ENCODE data around the gene NOS2. TPM values are rescaled to one million over a fixed set of nuclear protein-coding genes. Genes with fewer than 3 reads are reported as not detected.
"Not testable (repeated sequence)": the region's sequence is repeated elsewhere in the genome, so short reads cannot be mapped to it uniquely, and the experiment has no call there.

NOS2 gene
- total RNA-seq, 1 donor from 2014 or later, result not detected

- Histone ChIP-seq H3K27me3 (no peaks in the 10 kb centered on the region), H3K4me1 (no peaks in the 10 kb centered on the region), H3K9me3 (no peaks in the 10 kb centered on the region), H3K36me3 (no peaks in the 10 kb centered on the region), H3K27ac (no peak overlapping the region), H3K4me3 (no peak overlapping the region)
- DNase-seq (ENCODE audit: low spot score in 2 of 2), result no peak
- TF ChIP-seq CTCF (IDR thresholded peaks at IDR 0.05), result no peak
- intact Hi-C loops (cut with DNase I), result no loop called here
Measured at GRCh38 chr17:27766438-27766837, 33.9 kb downstream of the NOS2 start.

GRCh38 chr17:27765353-27765752 lies 35.0 kb downstream of the NOS2 start:
- H3K4me3 ChIP-seq, result no peak overlapping the region
- no peaks in the 10 kb centered on the region for H3K4me1 ChIP-seq
- DNase-seq (ENCODE audit: low spot score in 2 of 2), result no peak
- H3K36me3 ChIP-seq, result no peaks in the 10 kb centered on the region
- no peak overlapping the region for H3K27ac ChIP-seq
- no peak for TF ChIP-seq CTCF (IDR thresholded peaks at IDR 0.05)
- intact Hi-C loops (cut with DNase I), result no loop called here
- H3K27me3 ChIP-seq, result no peaks in the 10 kb centered on the region
- H3K9me3 ChIP-seq, result no peaks in the 10 kb centered on the region

GRCh38 chr17:27764589-27764988 lies 35.7 kb downstream of the NOS2 start:
- no peak overlapping the region for H3K4me3 ChIP-seq
- DNase-seq (ENCODE audit: low spot score in 2 of 2), result no peak
- no peak for TF ChIP-seq CTCF (IDR thresholded peaks at IDR 0.05)
- no peaks in the 10 kb centered on the region for H3K9me3 ChIP-seq
- H3K27ac ChIP-seq, result no peak overlapping the region
- intact Hi-C loops (cut with DNase I), result no loop called here
- H3K4me1 ChIP-seq, result no peaks in the 10 kb centered on the region
- H3K36me3 ChIP-seq, result no peaks in the 10 kb centered on the region
- H3K27me3 ChIP-seq, result no peaks in the 10 kb centered on the region

GRCh38 chr17:27762527-27763305 lies 37.6 kb downstream of the NOS2 start:
- no peak overlapping the region for H3K27ac ChIP-seq
- no peak for TF ChIP-seq CTCF (IDR thresholded peaks at IDR 0.05)
- H3K4me3 ChIP-seq, result no peak overlapping the region
- no peak for DNase-seq (ENCODE audit: low spot score in 2 of 2)
- no peaks in the 10 kb centered on the region for H3K9me3 ChIP-seq
- H3K27me3 ChIP-seq, result no peaks in the 10 kb centered on the region
- H3K4me1 ChIP-seq, result no peaks in the 10 kb centered on the region
- intact Hi-C loops (cut with DNase I), result no loop called here
- no peaks in the 10 kb centered on the region for H3K36me3 ChIP-seq

- H3K4me3 ChIP-seq; H3K9me3 ChIP-seq; DNase-seq (ENCODE audit: low spot score in 2 of 2); H3K36me3 ChIP-seq; H3K27me3 ChIP-seq; H3K4me1 ChIP-seq; H3K27ac ChIP-seq: not testable (repeated sequence)
- intact Hi-C loops (cut with DNase I), result loop anchor here (1.0 kb wide), 1 partner anchor 119 kb away; no protein-coding TSS in a partner anchor
Measured at GRCh38 chr17:27760931-27761330, 39.4 kb downstream of the NOS2 start.

- Histone ChIP-seq H3K4me3 (no peak overlapping the region), H3K27ac (no peak overlapping the region), H3K36me3 (no peaks in the 10 kb centered on the region), H3K27me3 (no peaks in the 10 kb centered on the region), H3K9me3 (no peaks in the 10 kb centered on the region), H3K4me1 (no peaks in the 10 kb centered on the region)
- intact Hi-C loops (cut with DNase I), result loop anchor here (1.0 kb wide), 1 partner anchor 120 kb away; no protein-coding TSS in a partner anchor
- peak; percentile 51 to 85 (median 77) for TF ChIP-seq CTCF (IDR thresholded peaks at IDR 0.05)
- DNase-seq (ENCODE audit: low spot score in 2 of 2), result peak in 1 of 2 donors; percentile 70
Measured at GRCh38 chr17:27760069-27760885, 40.1 kb downstream of the NOS2 start.
